Bronchial epithelial cell (primary cell): Measurements from ENCODE around the gene WDR36. TPM values are rescaled to one million over a fixed set of nuclear protein-coding genes. Genes with fewer than 3 reads are reported as not detected.

Source experiments
- DNase-seq: peaks from one replicate; pipeline ENCODE4 v3.0.0-alpha.2; 2010; ENCODE audit warnings: low read depth
- FAIRE-seq: peaks from 2 replicates; lab custom pipeline; 2011; peaks lifted over from hg19 to GRCh38; lab: Jason Lieb, UNC
- H3K27me3 ChIP-seq: 2 replicates; pipeline ENCODE4 v1.5.1; 2011; ENCODE audit warnings: low read length; ENCODE audit not compliant: control insufficient read depth, insufficient read depth
- H3K36me3 ChIP-seq: 2 replicates; pipeline ENCODE4 v1.5.1; 2011; ENCODE audit warnings: low read length; ENCODE audit not compliant: control insufficient read depth, insufficient read depth
- H3K4me3 ChIP-seq: 2 replicates; pipeline ENCODE4 v1.5.1; 2011; ENCODE audit warnings: mild to moderate bottlenecking, low read depth, low read length, control low read depth
- total RNA-seq: library from RNA; depleted of rRNA; stranded (reverse); fragments of >200 nt; gene quantifications from 2 replicates; pipeline ENCODE4 v1.2.1, GENCODE V29; 2014
- TF ChIP-seq, protein P1 (sequence below): IDR thresholded peaks from 2 replicates; pipeline ENCODE4 v1.5.1; 2011; ENCODE audit warnings: mild to moderate bottlenecking, moderate library complexity, low read length, control low read depth, inconsistent platforms; ENCODE audit not compliant: insufficient read depth, severe bottlenecking

Gene WDR36
- total RNA-seq, 1 donor from 2014 or later: 55.3 TPM

DNA sequence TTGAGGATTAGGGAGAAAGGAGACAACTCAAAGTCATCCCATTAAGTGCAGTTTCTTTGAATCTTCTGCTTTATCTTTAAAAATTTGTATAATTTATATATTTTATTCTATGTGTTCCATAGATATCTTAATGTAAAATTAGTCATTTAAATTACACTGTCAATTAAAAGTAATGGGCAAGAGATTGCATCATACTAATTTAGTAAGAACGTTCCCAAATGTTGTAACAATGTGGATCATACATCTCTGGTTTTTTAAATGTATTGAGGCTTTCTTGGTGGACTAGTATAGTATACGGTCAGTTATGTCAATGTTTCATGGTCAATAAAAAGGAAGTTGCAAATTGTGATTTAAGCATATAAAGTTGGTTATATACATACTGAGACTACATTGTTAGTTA lies 14.5 kb upstream of the WDR36 start:
- H3K4me3 ChIP-seq: no peak overlapping the region
- no peaks in the 10 kb centered on the region for H3K27me3 ChIP-seq
- no peak for FAIRE-seq
- DNase-seq: no peak
- H3K36me3 ChIP-seq: no peaks in the 10 kb centered on the region
- TF ChIP-seq, protein P1, sequence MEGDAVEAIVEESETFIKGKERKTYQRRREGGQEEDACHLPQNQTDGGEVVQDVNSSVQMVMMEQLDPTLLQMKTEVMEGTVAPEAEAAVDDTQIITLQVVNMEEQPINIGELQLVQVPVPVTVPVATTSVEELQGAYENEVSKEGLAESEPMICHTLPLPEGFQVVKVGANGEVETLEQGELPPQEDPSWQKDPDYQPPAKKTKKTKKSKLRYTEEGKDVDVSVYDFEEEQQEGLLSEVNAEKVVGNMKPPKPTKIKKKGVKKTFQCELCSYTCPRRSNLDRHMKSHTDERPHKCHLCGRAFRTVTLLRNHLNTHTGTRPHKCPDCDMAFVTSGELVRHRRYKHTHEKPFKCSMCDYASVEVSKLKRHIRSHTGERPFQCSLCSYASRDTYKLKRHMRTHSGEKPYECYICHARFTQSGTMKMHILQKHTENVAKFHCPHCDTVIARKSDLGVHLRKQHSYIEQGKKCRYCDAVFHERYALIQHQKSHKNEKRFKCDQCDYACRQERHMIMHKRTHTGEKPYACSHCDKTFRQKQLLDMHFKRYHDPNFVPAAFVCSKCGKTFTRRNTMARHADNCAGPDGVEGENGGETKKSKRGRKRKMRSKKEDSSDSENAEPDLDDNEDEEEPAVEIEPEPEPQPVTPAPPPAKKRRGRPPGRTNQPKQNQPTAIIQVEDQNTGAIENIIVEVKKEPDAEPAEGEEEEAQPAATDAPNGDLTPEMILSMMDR: no peak

DNA sequence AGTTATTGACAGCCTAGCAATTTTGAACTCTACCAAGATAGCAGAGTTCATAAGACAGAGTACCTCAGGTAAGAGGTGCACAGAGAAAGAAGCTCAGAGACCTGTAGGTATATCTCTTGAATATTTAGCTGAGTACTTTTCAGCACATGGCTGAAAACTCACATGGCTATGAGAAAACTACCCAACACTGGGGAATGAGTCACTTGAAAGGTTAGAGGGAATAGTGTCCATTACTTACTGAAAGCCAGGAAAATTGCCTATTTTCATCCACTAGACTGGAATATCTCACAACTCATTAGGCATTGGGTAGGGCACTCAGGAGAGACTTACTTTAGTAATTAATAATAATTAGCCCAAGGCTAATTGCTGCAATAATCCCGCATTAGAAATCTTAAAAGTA lies 12.3 kb upstream of the WDR36 start:
- no peaks in the 10 kb centered on the region for H3K27me3 ChIP-seq
- no peak overlapping the region for H3K4me3 ChIP-seq
- no peaks in the 10 kb centered on the region for H3K36me3 ChIP-seq
- TF ChIP-seq, protein P1: no peak
- DNase-seq (no peak), FAIRE-seq (no peak)

DNA sequence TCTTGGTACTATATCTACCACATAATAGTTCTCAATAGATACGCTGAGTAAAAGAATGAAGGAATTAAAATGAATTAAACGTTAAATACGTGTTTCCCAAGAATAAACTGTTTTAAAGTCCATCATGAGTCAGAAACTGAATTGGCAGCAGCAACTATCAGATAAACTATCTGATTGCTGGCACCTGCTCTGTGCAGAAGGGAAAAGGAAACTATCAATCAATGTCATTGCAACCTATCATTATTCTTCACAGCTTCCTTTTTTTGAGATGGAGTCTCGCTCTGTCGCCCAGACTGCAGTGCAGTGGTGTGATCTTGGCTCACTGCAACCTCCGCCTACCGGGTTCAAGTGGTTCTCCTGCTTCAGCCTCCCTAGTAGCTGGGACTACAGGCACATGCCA lies 8.8 kb upstream of the WDR36 start:
- FAIRE-seq (no peak), DNase-seq (no peak)
- Histone ChIP-seq H3K27me3 (no peaks in the 10 kb centered on the region), H3K4me3 (no peak overlapping the region), H3K36me3 (no peaks in the 10 kb centered on the region)
- TF ChIP-seq, protein P1: no peak

DNA sequence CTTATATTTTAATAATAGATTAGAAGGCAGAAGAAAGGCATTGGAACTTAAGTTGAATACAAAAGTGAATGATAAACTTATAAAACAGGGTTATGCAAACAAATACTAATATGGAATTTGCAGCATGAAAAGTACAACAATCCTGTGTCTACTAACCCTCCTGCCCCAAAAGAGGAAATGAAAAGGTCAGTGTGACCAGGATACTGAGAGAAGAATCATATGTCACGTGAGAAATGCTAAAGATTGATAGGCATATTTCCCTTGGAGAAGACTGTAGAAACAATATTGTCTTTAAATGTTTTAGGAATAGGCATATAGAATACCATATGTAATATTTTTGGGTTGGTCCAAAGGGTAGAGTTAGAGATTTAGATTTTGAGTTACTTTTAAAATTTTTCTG lies 3.8 kb downstream of the WDR36 start:
- DNase-seq (no peak), FAIRE-seq (no peak)
- Histone ChIP-seq H3K27me3 (no peaks in the 10 kb centered on the region), H3K4me3 (no peak overlapping the region), H3K36me3 (peaks cover 4% of the 10 kb centered on the region)
- TF ChIP-seq, protein P1: no peak

DNA sequence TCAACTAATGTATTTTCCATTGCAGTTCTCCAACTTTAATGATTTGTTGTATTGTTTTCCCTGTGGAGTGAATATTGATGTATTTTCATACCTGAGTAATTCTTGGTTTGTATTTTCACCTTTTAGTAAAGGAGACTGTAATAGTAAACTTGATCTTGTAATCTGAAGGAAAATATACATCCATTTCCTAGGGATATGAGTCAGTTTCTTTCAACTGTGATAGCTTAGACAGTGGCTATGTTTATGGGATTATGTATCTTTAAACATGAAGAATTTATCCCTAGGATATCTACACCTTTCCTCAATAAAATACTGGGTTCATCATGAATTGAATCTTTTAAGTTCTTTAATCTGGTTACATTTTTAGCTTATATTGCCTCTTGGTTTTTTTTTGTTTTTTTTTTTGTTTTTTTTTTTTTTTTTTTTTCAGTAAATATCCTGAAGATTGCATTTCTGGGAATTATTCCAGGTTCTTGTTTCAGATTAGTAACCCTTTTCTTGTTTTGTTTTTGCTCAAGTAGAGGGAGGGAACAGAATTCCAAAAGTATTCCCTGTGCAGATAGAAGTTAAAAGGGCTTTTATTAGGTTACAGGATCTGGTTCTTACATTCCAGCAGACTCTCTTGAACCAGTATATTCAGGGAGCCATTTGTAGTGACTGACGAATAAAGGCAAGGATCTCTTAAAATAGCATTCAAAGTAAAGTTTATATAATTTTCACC lies 7.1 kb downstream of the WDR36 start:
- DNase-seq: no peak
- no peak for FAIRE-seq
- Histone ChIP-seq H3K27me3 (no peaks in the 10 kb centered on the region), H3K36me3 (peaks cover 7% of the 10 kb centered on the region), H3K4me3 (no peak overlapping the region)
- TF ChIP-seq, protein P1: no peak
